Left lobe of liver (tissue), 2 donors: Measurements from ENCODE around the gene XRCC5. TPM values are rescaled to one million over a fixed set of nuclear protein-coding genes. Genes with fewer than 3 reads are reported as not detected.
"Not testable (repeated sequence)": the region's sequence is repeated elsewhere in the genome, so short reads cannot be mapped to it uniquely, and the experiment has no call there.

Source experiments
- ATAC-seq: fragments of 200-7000 bp; cut with Tn5 transposase; one replicate; pipeline ENCODE4 v1.9.1; 2020; ENCODE audit warnings: mild to moderate bottlenecking, moderate library complexity
- DNase-seq: peaks from one replicate; pipeline ENCODE4 v3.0.0-alpha.2; 2020; ENCODE audit warnings: low spot score
- total RNA-seq: library from RNA; stranded (reverse); gene quantifications from one replicate; pipeline ENCODE4 v1.2.1, GENCODE V29; 2021
- donor health status: DM: no; HTN: no; CAD: no; lungs with moderate emphysema.
- donor health status: DM: no; HTN: yes; CAD: no.

The XRCC5 gene
- 101 TPM for total RNA-seq

GRCh38 chr2:216108967-216109921 is at the start of gene XRCC5:
XRCC5 (plus strand) TSS chr2:216109348; CDS start chr2:216109437, 89 bp downstream.
- ATAC-seq, result peak; percentile 88
- DNase-seq, result peak; percentile 98

- ATAC-seq (no peak), DNase-seq (no peak)
Observed at GRCh38 chr2:216064014-216064630, 45.0 kb upstream of the XRCC5 start.

- ATAC-seq, result no peak
- DNase-seq, result no peak
Observed at GRCh38 chr2:216064665-216065064, 44.5 kb upstream of the XRCC5 start.

GRCh38 chr2:216066230-216066629 is 42.9 kb upstream of the XRCC5 start:
- DNase-seq (no peak), ATAC-seq (peak; percentile 34)

GRCh38 chr2:216069028-216069427 is 40.1 kb upstream of the XRCC5 start:
- DNase-seq (no peak), ATAC-seq (no peak)

GRCh38 chr2:216070195-216070594 is 39.0 kb upstream of the XRCC5 start:
- peak; percentile 47 for ATAC-seq
- no peak for DNase-seq

- ATAC-seq (peak; percentile 45), DNase-seq (no peak)
Observed at GRCh38 chr2:216071111-216071851, 37.9 kb upstream of the XRCC5 start.

GRCh38 chr2:216072473-216072872 is 36.7 kb upstream of the XRCC5 start:
- ATAC-seq (no peak), DNase-seq (no peak)

GRCh38 chr2:216073773-216074172 is 35.4 kb upstream of the XRCC5 start:
- no peak for DNase-seq
- ATAC-seq, result no peak

GRCh38 chr2:216074380-216074779 is 34.8 kb upstream of the XRCC5 start:
- DNase-seq (no peak), ATAC-seq (no peak)

- no peak for ATAC-seq
- DNase-seq, result no peak
Observed at GRCh38 chr2:216074794-216075193, 34.4 kb upstream of the XRCC5 start.

- peak; percentile 12 for ATAC-seq
Observed at GRCh38 chr2:216075510-216076485, 33.4 kb upstream of the XRCC5 start.

GRCh38 chr2:216078776-216079175 is 30.4 kb upstream of the XRCC5 start:
- no peak for DNase-seq
- ATAC-seq, result peak; percentile 15

More at GRCh38 chr2:216075510-216076485, 33.4 kb upstream of the XRCC5 start:
- no peak for DNase-seq

GRCh38 chr2:216080048-216080447 is 29.1 kb upstream of the XRCC5 start:
- not testable (repeated sequence) for ATAC-seq
- DNase-seq, result peak; percentile 54

- no peak for ATAC-seq
Observed at GRCh38 chr2:216081012-216081411, 28.1 kb upstream of the XRCC5 start.

GRCh38 chr2:216081487-216082116 is 27.5 kb upstream of the XRCC5 start, which contains the start of the genes PECR and TMEM169:
PECR (minus strand) TSS chr2:216081809; CDS start chr2:216081741, 68 bp downstream.
TMEM169 (plus strand) TSS chr2:216081919; CDS start chr2:216095964, 14,045 bp downstream.
- DNase-seq, result peak; percentile 95
- ATAC-seq, result peak; percentile 90

More at GRCh38 chr2:216081012-216081411, 28.1 kb upstream of the XRCC5 start:
- no peak for DNase-seq

GRCh38 chr2:216082117-216082711 is 26.9 kb upstream of the XRCC5 start:
- ATAC-seq (peak; percentile 10), DNase-seq (no peak)

- ATAC-seq (no peak), DNase-seq (no peak)
Observed at GRCh38 chr2:216082805-216083204, 26.3 kb upstream of the XRCC5 start.
